ENCODE data around the gene LIPH. TPM values are rescaled to one million over a fixed set of nuclear protein-coding genes. Genes with fewer than 3 reads are reported as not detected.

Gene LIPH
- polyA plus RNA-seq, 1 donor from 2014 or later, result 0.05 TPM

- no peaks in the 10 kb centered on the region for H3K79me2 ChIP-seq (replicated peaks; ENCODE audit: insufficient read depth, low read length)
- no peak overlapping the region for H3K9ac ChIP-seq (ENCODE audit: low read length)
- H3K9me2 ChIP-seq (ENCODE audit: insufficient read depth, low read length), result no peaks in the 10 kb centered on the region
- no peak overlapping the region for H2AFZ ChIP-seq (ENCODE audit: low read depth, low read length)
- H3K27ac ChIP-seq (ENCODE audit: low read length), result no peak overlapping the region
- H4K20me1 ChIP-seq (ENCODE audit: insufficient read depth), result no peaks in the 10 kb centered on the region
- no peak overlapping the region for H3K4me2 ChIP-seq (ENCODE audit: low read length)
- TF ChIP-seq REST (IDR thresholded peaks at IDR 0.05; ENCODE audit: borderline replicate concordance) (no peak), EP300 (conservative IDR thresholded peaks at IDR 0.05; ENCODE audit: poor library complexity, severe bottlenecking) (no peak), POLR2AphosphoS5 (IDR thresholded peaks at IDR 0.05) (no peak), RAD21 (conservative IDR thresholded peaks at IDR 0.05) (no peak), TAF1 (IDR thresholded peaks at IDR 0.05; ENCODE audit: low read depth) (no peak), SMC3 (conservative IDR thresholded peaks at IDR 0.05; ENCODE audit: poor library complexity) (no peak), MXI1 (conservative IDR thresholded peaks at IDR 0.05; ENCODE audit: poor library complexity, severe bottlenecking) (no peak), CTCF (IDR thresholded peaks at IDR 0.05; ENCODE audit: poor library complexity, severe bottlenecking) (no peak), EZH2 (IDR thresholded peaks at IDR 0.05; ENCODE audit: borderline replicate concordance, insufficient read depth, low read length, poor library complexity, severe bottlenecking) (no peak)
- no peaks in the 10 kb centered on the region for H3K36me3 ChIP-seq (ENCODE audit: insufficient read depth, low read length)
- no peaks in the 10 kb centered on the region for H3K9me3 ChIP-seq (ENCODE audit: low read length)
- no peaks in the 10 kb centered on the region for H3K27me3 ChIP-seq (ENCODE audit: insufficient read depth, low read depth, low read length)
- no peak overlapping the region for H3K4me3 ChIP-seq (ENCODE audit: low read length)
- no peaks in the 10 kb centered on the region for H3F3A ChIP-seq (ENCODE audit: insufficient read depth, low read length, poor library complexity, severe bottlenecking)
These were observed 9.1 kb upstream of the LIPH start for GRCh38 chr3:185561374-185561943.

DNA sequence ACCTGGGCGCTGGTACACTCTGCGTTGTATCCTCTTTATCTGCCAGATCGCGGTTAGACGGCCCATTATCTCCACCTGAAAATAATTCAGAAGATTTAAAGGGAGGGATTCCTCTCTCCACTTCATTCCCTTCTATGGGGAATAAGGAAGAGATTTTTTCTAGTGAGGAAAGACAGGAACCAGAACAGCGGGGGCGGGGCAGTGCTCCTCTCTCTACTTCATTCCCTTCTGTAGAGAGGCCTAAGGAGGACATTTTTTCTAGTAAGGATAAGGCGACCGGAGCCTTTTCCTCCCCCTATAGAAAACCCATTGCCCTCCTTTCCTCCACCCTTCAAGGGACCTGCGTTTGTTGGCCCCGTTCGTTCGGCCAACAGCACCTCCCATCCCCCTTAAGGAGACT lies 8.3 kb upstream of the LIPH start:
- Histone ChIP-seq H3K27ac (ENCODE audit: low read length) (no peak overlapping the region), H3K36me3 (ENCODE audit: insufficient read depth, low read length) (no peaks in the 10 kb centered on the region), H3F3A (ENCODE audit: insufficient read depth, low read length, poor library complexity, severe bottlenecking) (no peaks in the 10 kb centered on the region), H3K27me3 (ENCODE audit: insufficient read depth, low read depth, low read length) (no peaks in the 10 kb centered on the region), H3K9ac (ENCODE audit: low read length) (no peak overlapping the region), H2AFZ (ENCODE audit: low read depth, low read length) (no peak overlapping the region), H3K9me3 (ENCODE audit: low read length) (no peaks in the 10 kb centered on the region), H3K9me2 (ENCODE audit: insufficient read depth, low read length) (no peaks in the 10 kb centered on the region), H3K4me3 (ENCODE audit: low read length) (no peak overlapping the region), H4K20me1 (ENCODE audit: insufficient read depth) (no peaks in the 10 kb centered on the region), H3K79me2 (replicated peaks; ENCODE audit: insufficient read depth, low read length) (no peaks in the 10 kb centered on the region), H3K4me2 (ENCODE audit: low read length) (no peak overlapping the region)
- TF ChIP-seq EZH2 (IDR thresholded peaks at IDR 0.05; ENCODE audit: borderline replicate concordance, insufficient read depth, low read length, poor library complexity, severe bottlenecking) (no peak), EP300 (conservative IDR thresholded peaks at IDR 0.05; ENCODE audit: poor library complexity, severe bottlenecking) (no peak), CTCF (IDR thresholded peaks at IDR 0.05; ENCODE audit: poor library complexity, severe bottlenecking) (no peak), REST (IDR thresholded peaks at IDR 0.05; ENCODE audit: borderline replicate concordance) (no peak), RAD21 (conservative IDR thresholded peaks at IDR 0.05) (no peak), MXI1 (conservative IDR thresholded peaks at IDR 0.05; ENCODE audit: poor library complexity, severe bottlenecking) (no peak), SMC3 (conservative IDR thresholded peaks at IDR 0.05; ENCODE audit: poor library complexity) (no peak), TAF1 (IDR thresholded peaks at IDR 0.05; ENCODE audit: low read depth) (no peak), POLR2AphosphoS5 (IDR thresholded peaks at IDR 0.05) (no peak)

Measured in neural cell (in vitro differentiated cells).